Central memory CD8-positive, alpha-beta T cell (primary cell): ENCODE measurements around the gene CDK19.

Source experiments
- ATAC-seq: fragments of 150-1000 bp; cut with Tn5 transposase; replicated peaks from 2 replicates; pipeline ENCODE4 v1.10.0; 2022; ENCODE audit warnings: mild to moderate bottlenecking, moderate FRiP score, moderate number of reproducible peaks; ENCODE audit not compliant: poor library complexity, severe bottlenecking; ENCODE audit errors: extremely low read depth
- DNase-seq, 2 donors: peaks; one replicate each; pipeline ENCODE4 v3.0.0; 2021; ENCODE audit warnings: low spot score in 2 of 2
- H3K27ac Mint-ChIP-seq: one replicate; pipeline ENCODE4 v1.8.0; 2022; ENCODE audit warnings: low read depth, mild to moderate bottlenecking, moderate library complexity, mixed read lengths
- H3K27me3 Mint-ChIP-seq: one replicate; pipeline ENCODE4 v1.8.0; 2022; ENCODE audit warnings: mixed read lengths
- H3K36me3 Mint-ChIP-seq: one replicate; pipeline ENCODE4 v1.8.0; 2022; ENCODE audit warnings: mild to moderate bottlenecking, moderate library complexity, mixed read lengths; ENCODE audit not compliant: insufficient read depth
- H3K4me1 Mint-ChIP-seq: one replicate; pipeline ENCODE4 v1.8.0; 2022; ENCODE audit warnings: mixed read lengths
- H3K4me3 Mint-ChIP-seq: one replicate; pipeline ENCODE4 v1.8.0; 2022; ENCODE audit warnings: mild to moderate bottlenecking, moderate library complexity, mixed read lengths
- H3K9me3 Mint-ChIP-seq: one replicate; pipeline ENCODE4 v1.8.0; 2022; ENCODE audit warnings: mixed read lengths

CDK19 gene

DNA sequence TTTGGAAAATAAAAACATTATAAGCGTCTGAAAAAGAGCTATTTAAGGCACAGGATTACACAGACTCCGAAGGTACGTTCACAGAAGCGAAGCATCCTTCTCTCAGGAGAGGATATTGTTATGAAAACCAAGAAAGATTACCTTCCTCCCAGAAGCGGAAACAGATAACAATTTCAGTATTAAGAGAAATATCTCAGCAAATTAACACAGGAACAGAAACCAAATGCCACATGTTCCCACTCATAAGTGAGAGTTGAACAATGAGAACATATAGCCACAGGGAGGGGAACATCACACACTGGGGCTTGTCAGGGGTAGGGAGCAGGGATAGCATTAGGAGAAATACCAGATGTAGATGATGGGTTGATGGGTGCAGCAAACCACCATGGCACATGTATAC is 109.7 kb downstream of the CDK19 start:
- H3K9me3 Mint-ChIP-seq = no peaks in the 10 kb centered on the region
- H3K27me3 Mint-ChIP-seq = no peaks in the 10 kb centered on the region
- no peak overlapping the region for H3K27ac Mint-ChIP-seq
- no peak overlapping the region for H3K4me3 Mint-ChIP-seq
- DNase-seq (no peak), ATAC-seq (no peak)
- H3K36me3 Mint-ChIP-seq = peaks cover 3% of the 10 kb centered on the region
- H3K4me1 Mint-ChIP-seq = peaks cover 11% of the 10 kb centered on the region

DNA sequence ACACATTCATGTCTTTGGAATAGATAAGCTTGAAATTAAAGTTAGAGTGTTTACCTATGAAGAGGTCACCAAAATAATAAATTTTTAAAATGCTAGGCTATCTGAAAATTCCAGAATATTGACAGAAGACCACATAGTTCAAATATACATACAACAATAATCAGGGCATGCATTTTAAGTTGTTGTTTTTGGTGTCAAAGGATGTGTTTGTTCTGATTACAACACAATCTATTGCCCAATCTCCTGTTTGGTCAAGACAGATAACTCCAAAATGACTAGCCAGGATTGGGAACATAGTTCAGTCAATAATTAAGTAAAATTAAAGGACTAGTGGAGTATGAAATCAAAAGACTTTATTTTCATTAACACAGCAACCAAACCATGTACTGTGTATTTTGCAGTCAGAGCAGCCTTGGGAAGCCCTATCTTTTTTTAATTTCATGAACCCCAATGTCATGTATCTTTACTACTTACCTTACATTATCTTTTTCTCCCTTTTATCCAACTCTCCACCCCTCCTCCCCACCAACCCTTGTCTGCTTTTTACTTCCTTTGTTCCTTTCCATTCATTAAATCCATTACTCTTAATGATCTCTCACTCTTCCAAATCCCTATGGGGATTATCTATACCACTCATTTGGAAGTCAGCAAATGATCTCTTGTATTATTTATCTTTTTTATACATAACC is 111.2 kb downstream of the CDK19 start:
- Mint-ChIP-seq H3K36me3 (peaks cover 3% of the 10 kb centered on the region), H3K4me3 (no peak overlapping the region), H3K27ac (no peak overlapping the region), H3K4me1 (peaks cover 11% of the 10 kb centered on the region), H3K9me3 (no peaks in the 10 kb centered on the region), H3K27me3 (no peaks in the 10 kb centered on the region)
- DNase-seq (no peak), ATAC-seq (no peak)

DNA sequence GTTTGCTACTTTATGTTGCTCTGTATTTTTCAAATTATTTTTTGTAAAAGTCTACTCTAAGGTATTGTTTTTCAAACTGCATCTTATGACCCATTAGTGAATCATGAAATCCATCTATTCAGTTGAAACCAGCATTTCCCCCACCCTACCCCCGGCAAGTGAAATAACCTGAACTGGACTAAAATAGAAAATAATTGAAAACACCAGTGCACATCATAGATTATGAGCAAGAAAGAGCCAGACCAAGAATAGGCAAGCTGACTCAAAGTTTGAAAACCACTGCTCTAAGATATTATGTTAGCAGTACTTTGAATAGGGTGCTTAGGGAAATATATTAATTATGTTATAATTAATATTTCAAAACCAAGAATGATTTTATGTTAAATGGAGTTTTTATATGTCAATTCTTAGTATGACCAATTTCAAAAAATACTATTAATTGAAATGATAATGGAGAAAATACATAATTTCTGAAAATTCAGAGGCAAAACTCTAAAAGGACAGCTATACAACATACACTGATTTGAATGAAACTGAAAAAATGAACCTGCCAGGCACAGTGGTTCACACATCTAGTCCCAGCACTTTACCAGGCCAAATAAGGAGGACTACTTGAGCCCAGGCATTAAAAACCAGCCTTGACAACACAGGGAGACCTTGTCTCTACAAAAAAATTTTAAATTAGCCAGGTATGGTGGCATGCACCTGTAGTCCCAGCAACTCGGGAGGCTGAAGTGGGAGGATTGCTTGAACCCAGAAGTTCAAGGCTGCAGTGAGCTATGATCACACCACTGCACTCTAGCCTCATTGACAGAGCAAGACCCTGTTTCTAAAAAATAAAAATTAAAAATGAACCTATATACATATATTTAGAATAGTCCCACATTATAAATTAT is 112.0 kb downstream of the CDK19 start:
- DNase-seq (no peak), ATAC-seq (no peak)
- Mint-ChIP-seq H3K4me1 (peaks cover 11% of the 10 kb centered on the region), H3K9me3 (no peaks in the 10 kb centered on the region), H3K27me3 (no peaks in the 10 kb centered on the region), H3K27ac (no peak overlapping the region), H3K36me3 (peaks cover 3% of the 10 kb centered on the region), H3K4me3 (no peak overlapping the region)

GRCh38 chr6:110699780-110700179 is 115.5 kb downstream of the CDK19 start:
- DNase-seq (no peak), ATAC-seq (no peak)
- Mint-ChIP-seq H3K9me3 (no peaks in the 10 kb centered on the region), H3K36me3 (no peaks in the 10 kb centered on the region), H3K27ac (no peak overlapping the region), H3K4me3 (no peak overlapping the region), H3K27me3 (no peaks in the 10 kb centered on the region), H3K4me1 (peaks cover 4% of the 10 kb centered on the region)

GRCh38 chr6:110693994-110694393 is 121.3 kb downstream of the CDK19 start:
- Mint-ChIP-seq H3K36me3 (peaks cover 4% of the 10 kb centered on the region), H3K27ac (no peak overlapping the region), H3K4me1 (peaks cover 20% of the 10 kb centered on the region), H3K9me3 (no peaks in the 10 kb centered on the region), H3K27me3 (no peaks in the 10 kb centered on the region), H3K4me3 (no peak overlapping the region)
- ATAC-seq = no peak
- DNase-seq = no peak

DNA sequence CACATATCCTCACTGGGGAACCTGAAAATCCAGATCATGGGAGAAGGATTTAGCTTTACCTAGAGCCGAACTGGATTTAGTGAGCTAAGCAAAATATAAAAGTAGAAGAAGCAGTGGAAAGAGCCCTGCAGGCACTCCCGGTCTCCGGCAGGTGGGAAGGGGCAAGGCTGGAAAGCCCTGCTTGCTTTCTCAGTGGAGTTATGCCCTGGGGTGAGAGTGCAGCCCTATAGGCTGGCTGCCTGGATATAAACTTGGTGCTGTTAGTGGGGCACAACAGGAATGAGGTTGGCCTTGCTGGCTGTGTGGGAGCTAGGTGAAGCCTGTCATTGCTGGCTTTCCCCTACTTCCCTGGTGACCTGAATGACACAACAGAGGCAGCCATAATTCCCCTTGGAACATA is 122.0 kb downstream of the CDK19 start:
- DNase-seq (no peak), ATAC-seq (no peak)
- Mint-ChIP-seq H3K27ac (no peak overlapping the region), H3K27me3 (no peaks in the 10 kb centered on the region), H3K4me1 (peaks cover 27% of the 10 kb centered on the region), H3K9me3 (no peaks in the 10 kb centered on the region), H3K36me3 (peaks cover 4% of the 10 kb centered on the region), H3K4me3 (no peak overlapping the region)

- no peaks in the 10 kb centered on the region for H3K9me3 Mint-ChIP-seq
- no peak overlapping the region for H3K4me3 Mint-ChIP-seq
- H3K4me1 Mint-ChIP-seq = peaks cover 39% of the 10 kb centered on the region
These were observed 124.4 kb downstream of the CDK19 start for GRCh38 chr6:110690916-110691315.

DNA sequence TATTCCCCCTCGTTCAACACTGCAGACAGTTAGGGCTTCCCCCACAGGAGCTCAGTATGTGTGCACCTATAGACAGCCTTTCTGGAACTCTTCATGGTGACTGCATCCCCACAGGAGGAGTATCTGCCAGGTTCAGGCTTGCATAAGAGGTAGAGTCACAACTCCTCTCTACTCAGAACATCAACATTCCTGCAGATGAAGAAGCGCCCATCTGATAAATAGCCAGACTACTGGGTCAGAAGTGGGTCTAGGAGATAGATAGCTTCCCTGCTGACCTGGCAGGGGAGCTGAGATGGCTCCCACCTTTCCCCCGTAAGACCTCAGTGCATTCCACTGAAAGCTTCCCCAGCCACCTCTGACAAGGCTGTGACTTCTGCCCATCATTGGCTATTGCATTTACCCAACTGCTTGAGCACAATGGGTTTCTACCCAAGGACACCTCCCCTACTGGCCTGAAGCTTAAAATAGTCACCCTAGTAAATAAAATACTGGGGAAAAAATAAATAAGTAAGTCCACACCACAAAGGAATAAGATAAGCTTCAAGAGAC is 125.1 kb downstream of the CDK19 start:
- Mint-ChIP-seq H3K9me3 (no peaks in the 10 kb centered on the region), H3K27ac (no peak overlapping the region), H3K36me3 (peaks cover 4% of the 10 kb centered on the region), H3K4me1 (peaks cover 39% of the 10 kb centered on the region), H3K4me3 (no peak overlapping the region), H3K27me3 (no peaks in the 10 kb centered on the region)
- no peak for DNase-seq
- no peak for ATAC-seq

More at GRCh38 chr6:110690916-110691315, 124.4 kb downstream of the CDK19 start:
- DNase-seq = no peak
- Mint-ChIP-seq H3K27me3 (no peaks in the 10 kb centered on the region), H3K36me3 (peaks cover 4% of the 10 kb centered on the region), H3K27ac (no peak overlapping the region)
- ATAC-seq = no peak

DNA sequence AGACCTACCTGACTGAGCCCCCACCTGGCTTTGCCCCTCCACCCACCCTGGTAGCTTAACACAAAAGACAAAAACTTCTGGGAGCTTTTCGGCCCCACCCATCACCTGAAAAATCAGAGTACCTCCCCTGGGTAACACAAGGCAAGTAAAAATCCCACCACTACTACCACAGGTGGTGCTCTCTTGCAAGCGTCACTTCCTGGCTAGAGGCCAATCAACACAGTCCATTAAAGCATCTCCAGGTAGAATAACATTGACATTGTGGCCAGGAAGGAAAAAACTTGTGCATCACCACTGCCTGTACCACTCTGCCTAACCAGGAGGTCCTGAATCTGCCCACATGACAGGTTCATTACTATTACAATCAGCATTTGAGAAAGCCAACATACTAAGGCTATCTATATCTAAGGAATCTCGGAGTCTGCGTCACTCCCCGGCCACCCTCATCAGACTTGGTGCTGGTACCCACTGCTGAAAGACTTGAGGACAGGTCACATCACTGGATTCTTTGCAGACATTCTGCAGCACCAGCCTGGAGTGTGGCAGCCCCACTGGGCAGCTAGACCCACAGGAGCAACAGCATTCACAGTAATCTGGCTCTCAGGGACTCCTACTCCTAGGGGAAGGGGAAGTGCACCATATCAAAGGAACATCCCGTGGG is 125.9 kb downstream of the CDK19 start:
- no peaks in the 10 kb centered on the region for H3K27me3 Mint-ChIP-seq
- DNase-seq (no peak), ATAC-seq (peak; percentile 82)
- H3K27ac Mint-ChIP-seq = no peak overlapping the region
- no peak overlapping the region for H3K4me3 Mint-ChIP-seq
- peaks cover 39% of the 10 kb centered on the region for H3K4me1 Mint-ChIP-seq
- no peaks in the 10 kb centered on the region for H3K9me3 Mint-ChIP-seq
- peaks cover 4% of the 10 kb centered on the region for H3K36me3 Mint-ChIP-seq

- ATAC-seq (no peak), DNase-seq (no peak)
- Mint-ChIP-seq H3K27me3 (no peaks in the 10 kb centered on the region), H3K4me3 (no peak overlapping the region), H3K9me3 (no peaks in the 10 kb centered on the region), H3K4me1 (peaks cover 32% of the 10 kb centered on the region), H3K36me3 (peaks cover 4% of the 10 kb centered on the region), H3K27ac (no peak overlapping the region)
These were observed 126.5 kb downstream of the CDK19 start for GRCh38 chr6:110688661-110689268.

GRCh38 chr6:110687326-110687725 is 127.9 kb downstream of the CDK19 start:
- DNase-seq (no peak), ATAC-seq (no peak)
- H3K27me3 Mint-ChIP-seq = no peaks in the 10 kb centered on the region
- H3K9me3 Mint-ChIP-seq = no peaks in the 10 kb centered on the region
- H3K4me3 Mint-ChIP-seq = no peak overlapping the region
- H3K4me1 Mint-ChIP-seq = peaks cover 28% of the 10 kb centered on the region
- peaks cover 2% of the 10 kb centered on the region for H3K36me3 Mint-ChIP-seq
- peak overlapping the region; percentile 46 for H3K27ac Mint-ChIP-seq

- Mint-ChIP-seq H3K36me3 (no peaks in the 10 kb centered on the region), H3K27ac (no peak overlapping the region), H3K27me3 (no peaks in the 10 kb centered on the region), H3K9me3 (no peaks in the 10 kb centered on the region), H3K4me3 (no peak overlapping the region), H3K4me1 (peaks cover 12% of the 10 kb centered on the region)
- DNase-seq (no peak), ATAC-seq (no peak)
These were observed 132.0 kb downstream of the CDK19 start for GRCh38 chr6:110683241-110683640.
